ENCODE data around the gene CCM2L. TPM values are rescaled to one million over a fixed set of nuclear protein-coding genes. Genes with fewer than 3 reads are reported as not detected.

The CCM2L gene
- total RNA-seq, 2 experiments from 2014 or later = not detected

DNA sequence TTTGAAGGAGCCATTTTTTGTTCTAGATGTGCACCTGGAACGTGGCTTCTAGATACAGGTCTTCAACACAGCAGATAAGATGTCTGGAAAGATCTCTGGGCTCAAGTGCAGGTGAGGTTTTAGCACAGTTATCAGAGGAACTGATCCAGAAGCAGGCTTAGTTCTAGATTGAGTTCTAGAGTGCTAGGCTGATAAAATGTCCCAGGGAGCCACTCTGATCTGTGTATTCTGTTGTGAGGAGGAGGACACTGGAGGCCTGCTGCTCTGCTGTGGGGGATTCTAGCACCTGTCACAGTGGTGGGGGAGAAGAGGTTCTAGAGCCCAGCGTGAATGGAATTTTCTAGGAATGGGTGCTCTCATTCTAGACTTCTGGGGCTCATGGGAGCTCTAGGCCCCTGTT is 12.0 kb upstream of the CCM2L start:
- DNase-seq = no peak
- intact Hi-C loops (cut with DNase I, micrococcal nuclease) = no loop called here
- ChIA-PET POLR2A (no interaction called here), CTCF (no interaction called here)
- no peaks in the 10 kb centered on the region for H3K36me3 Mint-ChIP-seq (ENCODE audit: low read depth)
- H3K4me3 Mint-ChIP-seq = no peak overlapping the region
- no peaks in the 10 kb centered on the region for H3K9me3 Mint-ChIP-seq (ENCODE audit: low read depth)
- H3K27me3 Mint-ChIP-seq = peaks cover 28% of the 10 kb centered on the region
- ATAC-seq = no peak
- H3K4me1 Mint-ChIP-seq = no peaks in the 10 kb centered on the region
- no peak overlapping the region for H3K27ac Mint-ChIP-seq

DNA sequence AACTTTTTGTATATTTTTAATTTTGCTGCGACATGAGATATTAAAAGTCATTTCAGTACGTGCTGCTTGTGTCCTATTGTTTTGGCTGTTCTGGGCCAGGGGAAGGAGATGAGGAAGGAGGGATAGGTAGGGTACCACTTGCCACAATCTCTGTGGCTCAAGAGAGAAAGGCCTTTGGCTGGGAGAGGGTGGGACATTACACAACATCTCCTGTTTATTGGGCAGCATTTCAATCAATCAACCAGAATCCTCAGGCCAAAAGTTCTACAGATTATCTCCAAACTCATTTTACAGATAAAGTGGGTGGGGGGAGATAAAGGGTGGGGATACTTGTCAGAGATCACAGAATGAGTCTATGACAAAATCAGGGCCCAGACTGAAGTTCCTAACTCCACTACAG is 6.9 kb upstream of the CCM2L start:
- Mint-ChIP-seq H3K27me3 (peaks cover 1% of the 10 kb centered on the region), H3K4me3 (no peak overlapping the region), H3K27ac (no peak overlapping the region), H3K4me1 (no peaks in the 10 kb centered on the region), H3K36me3 (ENCODE audit: low read depth) (no peaks in the 10 kb centered on the region), H3K9me3 (ENCODE audit: low read depth) (no peaks in the 10 kb centered on the region)
- ChIA-PET CTCF (no interaction called here), POLR2A (no interaction called here)
- DNase-seq (no peak), ATAC-seq (no peak)
- intact Hi-C loops (cut with DNase I, micrococcal nuclease) = no loop called here

DNA sequence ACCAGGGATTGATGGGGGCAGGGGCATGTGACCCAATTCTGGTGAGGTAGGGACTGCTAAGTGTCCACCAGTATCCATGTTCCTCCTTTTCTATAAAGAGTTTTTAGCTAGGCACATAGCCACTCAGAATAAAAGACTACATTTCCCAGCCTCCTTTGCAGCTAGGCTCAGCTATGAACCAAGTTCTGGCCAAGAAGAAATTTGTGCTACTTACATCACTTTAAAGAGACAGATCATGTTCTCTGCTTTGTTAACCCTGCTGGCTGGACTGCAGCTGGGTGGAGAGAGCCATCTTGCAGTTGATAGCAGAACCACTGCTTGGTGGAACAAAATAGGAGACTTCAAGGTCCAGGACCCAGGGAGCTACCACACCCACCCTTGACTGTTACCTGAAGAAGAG is 5.3 kb upstream of the CCM2L start:
- DNase-seq = no peak
- ATAC-seq = no peak
- POLR2A ChIA-PET = no interaction called here
- CTCF ChIA-PET = interaction anchor here (1.1 kb wide), 1 partner anchor 26 kb away, joined by 4 read pairs; no protein-coding TSS in a partner anchor
- no peaks in the 10 kb centered on the region for H3K4me1 Mint-ChIP-seq
- intact Hi-C loops (cut with DNase I, micrococcal nuclease) = no loop called here
- H3K27me3 Mint-ChIP-seq = peaks cover 3% of the 10 kb centered on the region
- H3K4me3 Mint-ChIP-seq = no peak overlapping the region
- H3K27ac Mint-ChIP-seq = no peak overlapping the region
- no peaks in the 10 kb centered on the region for H3K36me3 Mint-ChIP-seq (ENCODE audit: low read depth)
- no peaks in the 10 kb centered on the region for H3K9me3 Mint-ChIP-seq (ENCODE audit: low read depth)

DNA sequence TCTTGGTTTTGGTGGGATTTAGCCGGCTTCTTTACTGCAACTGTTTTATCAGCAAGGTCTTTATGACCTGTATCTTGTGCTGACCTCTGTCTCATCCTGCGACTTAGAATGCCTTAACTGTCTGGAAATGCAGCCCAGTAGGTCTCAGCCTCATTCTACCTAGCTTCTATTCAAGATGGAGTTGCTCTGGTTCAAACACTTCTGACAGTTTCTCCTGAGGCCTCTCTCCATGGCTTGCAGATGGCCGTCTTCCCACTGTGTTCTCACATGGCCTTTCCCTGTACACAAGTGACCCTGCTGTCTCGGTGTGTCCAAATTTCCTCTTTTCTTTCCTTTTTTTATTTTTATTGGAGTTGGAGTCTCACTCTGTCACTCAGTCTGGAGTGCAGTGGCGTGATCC is 4.2 kb upstream of the CCM2L start:
- ATAC-seq (no peak), DNase-seq (no peak)
- H3K4me1 Mint-ChIP-seq = no peaks in the 10 kb centered on the region
- no peaks in the 10 kb centered on the region for H3K9me3 Mint-ChIP-seq (ENCODE audit: low read depth)
- H3K4me3 Mint-ChIP-seq = no peak overlapping the region
- H3K27me3 Mint-ChIP-seq = peaks cover 3% of the 10 kb centered on the region
- H3K27ac Mint-ChIP-seq = no peak overlapping the region
- intact Hi-C loops (cut with DNase I, micrococcal nuclease) = no loop called here
- CTCF ChIA-PET = no interaction called here
- no peaks in the 10 kb centered on the region for H3K36me3 Mint-ChIP-seq (ENCODE audit: low read depth)
- POLR2A ChIA-PET = no interaction called here

DNA sequence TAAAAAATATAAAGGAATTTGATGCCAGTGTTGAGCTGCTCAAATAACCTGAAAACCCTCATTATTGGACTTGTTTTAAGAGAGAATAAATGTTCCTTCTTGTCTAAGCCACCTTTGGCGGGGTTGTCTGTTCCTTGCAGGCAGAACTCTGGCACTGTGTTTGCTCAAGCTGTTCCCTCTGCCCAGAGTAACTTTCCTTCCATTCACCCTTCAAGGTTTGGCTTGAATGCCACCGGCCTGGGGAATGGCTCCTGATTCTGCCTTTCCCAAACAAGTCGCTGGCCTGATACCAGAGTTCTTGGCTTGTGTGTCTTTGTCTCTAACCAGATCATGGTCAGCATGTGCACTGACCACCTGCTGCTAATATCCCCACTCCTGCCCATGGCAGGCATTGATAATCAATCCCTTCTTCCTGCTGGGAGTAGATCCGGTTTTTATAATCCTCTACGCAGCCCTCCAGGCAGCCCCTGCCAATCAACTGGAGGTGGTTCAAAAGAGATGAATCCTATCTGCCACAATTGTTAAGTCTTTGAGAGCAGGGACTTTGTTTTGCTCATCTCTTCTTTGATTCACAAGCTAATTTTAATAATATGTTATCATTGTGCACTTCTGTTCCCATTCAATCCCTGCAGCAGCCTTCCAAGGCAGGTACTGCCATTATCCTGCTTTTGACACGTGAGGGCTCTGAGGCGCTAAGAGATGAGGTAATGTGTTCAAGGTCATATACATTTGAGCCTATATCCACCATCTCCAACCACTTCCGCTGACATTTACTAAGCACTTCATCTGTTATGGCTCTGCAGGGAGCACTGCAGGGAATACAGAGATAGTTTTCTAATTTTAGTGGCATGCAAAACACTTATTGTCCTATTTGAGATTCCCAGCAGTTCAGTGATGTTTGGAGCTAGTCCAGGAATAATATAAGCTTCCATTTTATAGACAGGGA is 3.1 kb upstream of the CCM2L start:
- CTCF ChIA-PET = interaction anchor here (0.8 to 1.3 kb wide), 2 partner anchors 24 to 152 kb away, joined by 3 to 6 read pairs; no protein-coding TSS in a partner anchor
- ATAC-seq = no peak
- intact Hi-C loops (cut with DNase I, micrococcal nuclease) = no loop called here
- Mint-ChIP-seq H3K9me3 (ENCODE audit: low read depth) (no peaks in the 10 kb centered on the region), H3K27ac (no peak overlapping the region), H3K4me1 (no peaks in the 10 kb centered on the region), H3K4me3 (no peak overlapping the region), H3K27me3 (peaks cover 5% of the 10 kb centered on the region), H3K36me3 (ENCODE audit: low read depth) (no peaks in the 10 kb centered on the region)
- no peak for DNase-seq
- POLR2A ChIA-PET = no interaction called here

DNA sequence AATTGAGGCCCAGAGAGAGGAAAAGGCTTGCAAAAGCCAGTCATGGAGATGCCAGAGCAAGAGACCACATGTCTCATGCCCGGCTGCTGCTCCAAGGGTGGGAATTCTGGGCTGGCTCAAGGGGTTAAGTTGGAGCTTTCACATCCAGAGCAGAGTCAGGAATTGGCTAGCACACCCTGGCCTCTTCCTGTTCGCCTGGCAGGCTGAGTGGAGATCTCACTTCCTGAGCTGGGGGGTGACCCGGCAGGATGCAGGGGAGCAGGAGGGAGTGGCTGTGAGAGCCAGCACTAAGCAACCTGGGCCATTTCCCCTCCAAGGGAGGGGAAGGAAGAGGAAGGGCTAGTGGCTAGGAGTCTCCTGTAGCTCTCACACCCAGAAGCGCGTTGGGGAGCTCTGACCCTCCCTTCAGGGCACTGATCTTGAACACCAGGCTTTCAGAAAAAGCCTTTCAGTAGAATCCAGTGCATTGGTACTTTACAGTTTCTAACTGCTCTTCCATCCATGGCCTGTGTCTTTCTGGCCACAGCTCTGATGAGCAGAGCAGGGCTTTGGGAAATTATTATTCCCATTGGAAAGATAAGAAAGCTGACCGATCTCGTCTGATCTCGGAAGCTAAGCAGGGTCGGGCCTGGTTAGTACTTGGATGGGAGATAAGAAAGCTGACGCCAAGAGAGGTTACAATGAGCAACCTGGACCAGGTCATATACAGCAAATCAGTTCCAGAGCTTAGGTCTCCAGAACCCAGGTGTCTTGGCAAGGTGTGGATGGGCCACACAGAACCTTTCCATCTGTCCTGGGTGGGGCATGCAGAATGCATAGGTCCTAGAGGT is 2.2 kb upstream of the CCM2L start:
- peaks cover 5% of the 10 kb centered on the region for H3K27me3 Mint-ChIP-seq
- no peaks in the 10 kb centered on the region for H3K4me1 Mint-ChIP-seq
- no peak for ATAC-seq
- no peak overlapping the region for H3K4me3 Mint-ChIP-seq
- intact Hi-C loops (cut with DNase I, micrococcal nuclease) = no loop called here
- no peak for DNase-seq
- POLR2A ChIA-PET = no interaction called here
- CTCF ChIA-PET = interaction anchor here (0.6 to 1.3 kb wide), 5 partner anchors 23 to 153 kb away, joined by 3 to 6 read pairs (median 3); no protein-coding TSS in a partner anchor
- H3K27ac Mint-ChIP-seq = no peak overlapping the region
- no peaks in the 10 kb centered on the region for H3K9me3 Mint-ChIP-seq (ENCODE audit: low read depth)
- no peaks in the 10 kb centered on the region for H3K36me3 Mint-ChIP-seq (ENCODE audit: low read depth)

DNA sequence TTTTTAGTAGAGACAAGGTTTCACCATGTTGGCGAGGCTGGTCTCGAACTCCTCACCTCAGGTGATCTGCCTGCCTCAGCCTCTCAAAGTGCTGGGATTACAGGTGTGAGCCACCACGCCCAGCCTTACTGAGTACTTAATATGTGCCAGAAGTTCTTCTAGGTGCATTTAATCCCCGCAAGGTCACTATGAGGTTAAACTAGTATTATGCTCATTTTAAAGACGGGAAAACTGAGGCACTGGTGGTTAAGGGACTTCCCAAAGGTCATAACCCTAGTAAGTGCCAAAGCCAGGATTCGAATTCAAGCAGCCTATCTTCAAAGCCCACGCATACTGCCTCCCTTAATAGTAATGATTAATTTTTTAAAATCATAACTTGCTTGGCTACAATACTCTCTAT is 674 bp upstream of the CCM2L start:
- CTCF ChIA-PET = no interaction called here
- H3K4me1 Mint-ChIP-seq = no peaks in the 10 kb centered on the region
- intact Hi-C loops (cut with DNase I, micrococcal nuclease) = no loop called here
- POLR2A ChIA-PET = no interaction called here
- peaks cover 5% of the 10 kb centered on the region for H3K27me3 Mint-ChIP-seq
- no peak for ATAC-seq
- H3K36me3 Mint-ChIP-seq (ENCODE audit: low read depth) = no peaks in the 10 kb centered on the region
- no peaks in the 10 kb centered on the region for H3K9me3 Mint-ChIP-seq (ENCODE audit: low read depth)
- H3K4me3 Mint-ChIP-seq = no peak overlapping the region
- H3K27ac Mint-ChIP-seq = no peak overlapping the region
- no peak for DNase-seq

DNA sequence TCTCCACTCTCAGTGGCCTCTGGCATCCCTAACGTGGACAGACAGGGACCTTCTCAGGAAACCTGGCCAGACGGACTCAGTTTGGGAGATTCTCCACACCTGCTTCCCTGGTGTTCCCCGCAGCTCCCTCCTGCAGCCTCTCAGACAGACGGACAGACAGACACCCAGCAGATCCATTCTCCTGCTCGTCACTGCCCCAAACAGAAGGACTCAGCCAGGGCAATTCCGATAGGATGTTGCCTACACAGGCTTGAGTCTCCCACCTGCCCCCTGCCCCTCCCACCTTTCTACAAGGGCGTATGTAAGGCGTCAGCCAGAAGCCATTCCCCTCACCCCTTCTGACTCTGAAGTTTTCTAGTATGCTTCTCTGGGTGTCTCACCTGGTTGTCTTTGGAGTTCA is 428 bp downstream of the CCM2L start:
- ChIA-PET POLR2A (no interaction called here), CTCF (no interaction called here)
- Mint-ChIP-seq H3K36me3 (ENCODE audit: low read depth) (no peaks in the 10 kb centered on the region), H3K4me1 (no peaks in the 10 kb centered on the region), H3K4me3 (no peak overlapping the region), H3K27me3 (peaks cover 13% of the 10 kb centered on the region), H3K27ac (no peak overlapping the region), H3K9me3 (ENCODE audit: low read depth) (no peaks in the 10 kb centered on the region)
- intact Hi-C loops (cut with DNase I, micrococcal nuclease) = no loop called here
- DNase-seq (no peak), ATAC-seq (no peak)

DNA sequence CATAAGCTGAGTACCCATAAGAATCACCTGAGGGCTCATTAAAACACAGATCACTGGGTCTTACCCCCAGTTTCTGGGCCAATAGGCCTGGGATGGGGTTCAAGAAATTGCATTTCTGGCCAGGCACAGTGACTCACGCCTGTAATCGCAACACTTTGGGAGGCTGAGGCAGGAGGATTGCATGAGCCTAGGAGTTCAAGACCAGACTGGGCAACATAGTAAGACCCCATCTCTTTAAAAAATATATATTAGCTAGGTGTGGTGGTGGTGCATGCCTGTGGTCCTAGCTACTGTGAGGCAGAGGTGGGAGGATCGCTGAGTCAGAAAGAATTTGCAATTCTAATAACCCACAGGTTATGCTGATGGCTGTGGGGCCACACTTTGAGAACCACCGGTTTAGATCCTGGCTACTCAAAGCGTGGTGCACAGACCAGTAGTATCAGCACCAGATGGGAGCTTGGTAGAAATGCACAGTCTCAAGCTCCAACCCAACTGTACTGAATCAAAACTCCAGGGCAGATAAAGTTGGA is 2.0 kb downstream of the CCM2L start:
- POLR2A ChIA-PET = no interaction called here
- no peaks in the 10 kb centered on the region for H3K9me3 Mint-ChIP-seq (ENCODE audit: low read depth)
- DNase-seq (no peak), ATAC-seq (no peak)
- H3K4me1 Mint-ChIP-seq = no peaks in the 10 kb centered on the region
- CTCF ChIA-PET = interaction anchor here (0.6 to 2.1 kb wide), 4 partner anchors 12 to 165 kb away, joined by 3 to 9 read pairs (median 4); no protein-coding TSS in a partner anchor
- no peaks in the 10 kb centered on the region for H3K36me3 Mint-ChIP-seq (ENCODE audit: low read depth)
- peaks cover 15% of the 10 kb centered on the region for H3K27me3 Mint-ChIP-seq
- H3K4me3 Mint-ChIP-seq = no peak overlapping the region
- intact Hi-C loops (cut with DNase I, micrococcal nuclease) = no loop called here
- H3K27ac Mint-ChIP-seq = no peak overlapping the region

DNA sequence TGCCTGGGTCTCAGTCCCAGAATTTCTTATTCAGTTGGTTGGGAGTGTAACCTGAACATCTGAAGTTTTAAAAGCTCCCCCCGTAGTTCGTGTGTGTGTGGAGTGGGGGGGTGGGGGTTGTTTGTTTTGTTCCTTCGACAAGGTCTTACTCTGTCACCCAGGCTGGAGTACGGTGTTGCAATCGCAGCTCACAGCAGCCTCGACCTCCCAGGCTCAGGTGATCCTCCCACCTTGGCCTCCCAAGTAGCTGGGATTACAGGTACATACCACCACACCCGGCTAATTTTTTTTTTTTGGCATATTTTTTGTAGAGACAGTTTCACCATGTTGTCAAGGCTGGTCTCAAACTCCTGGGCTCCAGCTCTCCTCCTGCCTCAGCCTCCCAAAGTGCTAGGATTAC is 3.1 kb downstream of the CCM2L start:
- POLR2A ChIA-PET = no interaction called here
- no peak for ATAC-seq

DNA sequence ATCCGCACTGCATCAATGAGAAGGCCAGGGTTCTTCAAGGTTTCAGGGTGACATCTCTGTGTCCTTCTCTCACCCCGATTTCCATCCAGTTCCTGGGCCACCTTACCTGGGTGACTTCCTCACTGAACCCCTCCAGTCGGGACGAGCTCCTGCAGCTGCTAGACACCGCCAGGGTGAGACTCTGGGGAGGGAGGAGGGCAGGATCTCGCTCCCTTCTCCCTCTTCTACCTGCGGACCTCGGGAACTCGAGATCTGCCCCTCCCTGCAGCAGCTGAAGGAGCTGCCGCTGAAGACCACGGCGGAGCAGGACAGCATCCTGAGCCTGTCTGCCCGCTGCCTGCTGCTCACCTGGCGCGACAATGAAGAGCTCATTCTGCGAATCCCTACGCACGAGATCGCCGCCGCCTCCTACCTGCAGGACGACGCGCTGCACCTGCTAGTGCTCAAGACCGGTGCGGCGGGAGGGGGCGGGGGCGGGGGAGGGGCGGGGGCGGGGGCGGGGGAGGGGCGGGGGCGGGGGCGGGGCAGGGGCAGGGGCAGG is 7.5 kb downstream of the CCM2L start:
- Mint-ChIP-seq H3K9me3 (ENCODE audit: low read depth) (no peaks in the 10 kb centered on the region), H3K36me3 (ENCODE audit: low read depth) (no peaks in the 10 kb centered on the region), H3K4me3 (peak overlapping the region; percentile 60), H3K4me1 (peaks cover 21% of the 10 kb centered on the region), H3K27ac (no peak overlapping the region), H3K27me3 (peaks cover 51% of the 10 kb centered on the region)
- ATAC-seq = peak; percentile 59
- CTCF ChIA-PET = interaction anchor here (0.5 to 2.6 kb wide), 4 partner anchors 13 to 242 kb away, joined by 3 to 20 read pairs (median 4); no protein-coding TSS in a partner anchor
- POLR2A ChIA-PET = no interaction called here
- intact Hi-C loops (cut with DNase I, micrococcal nuclease) = loop anchor here in 1 of 2 experiments (1.0 kb wide), 2 partner anchors 65 to 156 kb away; partner anchors contain the start of gene PDRG1
- DNase-seq = peak; percentile 63

More for the DNA sequence above, 3.1 kb downstream of the CCM2L start:
- Mint-ChIP-seq H3K4me3 (no peak overlapping the region), H3K9me3 (ENCODE audit: low read depth) (no peaks in the 10 kb centered on the region), H3K36me3 (ENCODE audit: low read depth) (no peaks in the 10 kb centered on the region), H3K27ac (no peak overlapping the region), H3K27me3 (peaks cover 23% of the 10 kb centered on the region), H3K4me1 (peaks cover 7% of the 10 kb centered on the region)
- no peak for DNase-seq
- CTCF ChIA-PET = interaction anchor here (2.1 kb wide), 1 partner anchor 18 kb away, joined by 9 read pairs; no protein-coding TSS in a partner anchor
- intact Hi-C loops (cut with DNase I, micrococcal nuclease) = no loop called here
